ENCODE measurements around the gene PRPF40A. TPM values are rescaled to one million over a fixed set of nuclear protein-coding genes. Genes with fewer than 3 reads are reported as not detected.

PRPF40A gene
- total and polyA plus RNA-seq, 2 of the 13 experiments (the other 11 are each of a cell fraction or from before 2014, with no cell fraction given), result 146 to 207 TPM

DNA sequence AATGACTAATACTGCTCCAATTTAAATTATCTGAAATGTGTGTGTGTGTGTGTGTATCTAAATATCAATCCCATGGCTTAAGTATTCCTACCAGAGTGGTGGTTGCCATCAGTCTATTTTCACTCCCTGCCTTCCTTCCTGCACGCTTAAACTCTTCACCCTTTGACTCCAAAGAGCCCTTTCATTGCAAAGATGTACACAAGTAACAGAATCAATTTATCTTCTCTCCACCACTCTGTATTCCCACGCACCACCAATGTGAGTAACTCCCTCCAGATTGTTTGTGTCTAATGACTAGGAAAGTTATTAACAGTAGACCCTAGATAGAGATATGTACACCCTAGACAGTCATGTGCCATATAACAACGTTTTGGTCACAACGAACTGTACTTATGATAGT is 44.0 kb upstream of the PRPF40A start (continued):
- TF ChIP-seq, protein P1, sequence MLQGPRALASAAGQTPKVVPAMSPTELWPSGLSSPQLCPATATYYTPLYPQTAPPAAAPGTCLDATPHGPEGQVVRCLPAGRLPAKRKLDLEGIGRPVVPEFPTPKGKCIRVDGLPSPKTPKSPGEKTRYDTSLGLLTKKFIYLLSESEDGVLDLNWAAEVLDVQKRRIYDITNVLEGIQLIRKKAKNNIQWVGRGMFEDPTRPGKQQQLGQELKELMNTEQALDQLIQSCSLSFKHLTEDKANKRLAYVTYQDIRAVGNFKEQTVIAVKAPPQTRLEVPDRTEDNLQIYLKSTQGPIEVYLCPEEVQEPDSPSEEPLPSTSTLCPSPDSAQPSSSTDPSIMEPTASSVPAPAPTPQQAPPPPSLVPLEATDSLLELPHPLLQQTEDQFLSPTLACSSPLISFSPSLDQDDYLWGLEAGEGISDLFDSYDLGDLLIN (CRISPR knock-in tag; IDR thresholded peaks at IDR 0.05; ENCODE audit: borderline replicate concordance), result no peak
- no peak for TF ChIP-seq ZSCAN30 (CRISPR knock-in tag; IDR thresholded peaks at IDR 0.05)
- TF ChIP-seq ZNF543 (CRISPR knock-in tag; IDR thresholded peaks at IDR 0.05), result no peak
- no peak for TF ChIP-seq FOXK2 (IDR thresholded peaks at IDR 0.05)
- TF ChIP-seq MTF1 (CRISPR knock-in tag; IDR thresholded peaks at IDR 0.05), result no peak
- TF ChIP-seq, protein P2, sequence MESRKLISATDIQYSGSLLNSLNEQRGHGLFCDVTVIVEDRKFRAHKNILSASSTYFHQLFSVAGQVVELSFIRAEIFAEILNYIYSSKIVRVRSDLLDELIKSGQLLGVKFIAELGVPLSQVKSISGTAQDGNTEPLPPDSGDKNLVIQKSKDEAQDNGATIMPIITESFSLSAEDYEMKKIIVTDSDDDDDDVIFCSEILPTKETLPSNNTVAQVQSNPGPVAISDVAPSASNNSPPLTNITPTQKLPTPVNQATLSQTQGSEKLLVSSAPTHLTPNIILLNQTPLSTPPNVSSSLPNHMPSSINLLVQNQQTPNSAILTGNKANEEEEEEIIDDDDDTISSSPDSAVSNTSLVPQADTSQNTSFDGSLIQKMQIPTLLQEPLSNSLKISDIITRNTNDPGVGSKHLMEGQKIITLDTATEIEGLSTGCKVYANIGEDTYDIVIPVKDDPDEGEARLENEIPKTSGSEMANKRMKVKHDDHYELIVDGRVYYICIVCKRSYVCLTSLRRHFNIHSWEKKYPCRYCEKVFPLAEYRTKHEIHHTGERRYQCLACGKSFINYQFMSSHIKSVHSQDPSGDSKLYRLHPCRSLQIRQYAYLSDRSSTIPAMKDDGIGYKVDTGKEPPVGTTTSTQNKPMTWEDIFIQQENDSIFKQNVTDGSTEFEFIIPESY (CRISPR knock-in tag; IDR thresholded peaks at IDR 0.05), result no peak

DNA sequence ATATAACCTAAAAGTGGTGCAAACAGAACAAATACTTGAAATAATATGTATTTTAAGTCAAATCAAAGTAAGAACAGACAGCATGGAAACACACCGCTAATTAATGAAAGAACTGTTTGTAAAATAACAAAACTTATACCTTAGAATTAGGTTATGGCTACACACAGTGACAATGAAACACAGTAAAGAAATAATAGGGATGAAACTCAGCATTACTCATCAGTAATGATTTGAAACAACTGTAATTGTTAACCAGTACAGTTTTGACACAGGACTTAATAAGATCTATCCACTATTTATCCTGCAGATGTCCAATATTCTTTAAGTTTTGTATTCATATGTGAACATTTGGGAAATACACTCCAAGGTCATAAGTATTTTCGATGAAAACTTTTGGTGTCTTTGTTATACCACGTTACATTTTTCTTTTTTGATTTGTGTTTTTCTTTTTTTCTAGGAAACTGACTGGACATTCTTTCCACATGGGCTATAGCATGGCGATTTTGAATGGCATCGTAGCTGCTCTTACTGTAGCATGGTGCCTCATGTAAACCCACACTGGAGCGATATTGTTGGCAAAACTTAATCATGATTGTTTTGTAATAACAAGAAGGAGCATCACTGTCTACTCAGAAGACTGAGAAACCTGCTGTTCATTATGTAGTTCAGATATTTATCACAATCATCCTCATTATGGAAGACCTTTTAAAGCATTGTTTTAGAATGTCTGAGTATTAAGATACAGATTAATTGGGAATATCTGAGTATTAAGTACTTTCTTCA is 42.2 kb upstream of the PRPF40A start:
- intact Hi-C loops (cut with micrococcal nuclease; ENCODE audit: unreplicated experiment) (no loop called here), in situ Hi-C loops (cut with HindIII; ENCODE audit: extremely low pct_ligation_motif_present, low pct_unique_long_range_greater_than_20kb) (no loop called here)
- POLR2A ChIA-PET, result no interaction called here
- ATAC-seq (no peak), DNase-seq (ENCODE audit: low spot score) (no peak), FAIRE-seq (no peak)
- Histone ChIP-seq H3K36me3 (replicated peaks in 1 of 2; ENCODE audit: control insufficient read depth in 1 of 2, insufficient read depth in 2 of 2, low read length in 2 of 2) (peaks cover 12 to 26% of the 10 kb centered on the region in 2 experiments), H3K27ac (ENCODE audit: extremely low read length, insufficient read depth, low read length) (no peak overlapping the region), H3K4me3 (replicated peaks in 1 of 3; ENCODE audit: insufficient read depth in 1 of 3, low read depth in 2 of 3, low read length in 3 of 3) (no peak overlapping the region), H3K27me3 (ENCODE audit: control insufficient read depth in 1 of 2, insufficient read depth in 2 of 2, low read length in 2 of 2) (no peaks in the 10 kb centered on the region), H4K20me1 (ENCODE audit: insufficient read depth, low read length) (no peaks in the 10 kb centered on the region), H3K4me1 (ENCODE audit: insufficient read depth, low read length) (no peaks in the 10 kb centered on the region), H3K79me2 (ENCODE audit: insufficient read depth, low read length) (no peaks in the 10 kb centered on the region), H3K9ac (ENCODE audit: insufficient read depth, low read depth, low read length) (no peak overlapping the region), H3K4me2 (ENCODE audit: low read depth, low read length) (no peak overlapping the region), H2AFZ (ENCODE audit: low read length) (no peak overlapping the region), H3K9me3 (ENCODE audit: low read length) (no peaks in the 10 kb centered on the region)
- BruUV-seq (replicated peaks), result no TSS peak
- WGBS (ENCODE audit: low lambda C conversion rate), result 97% methylated on average over 6 of the region's 6 CpGs
- CTCF ChIA-PET (ENCODE audit: low intra/inter-chr PET ratio, low total read pairs), result no interaction called here
- no peak for TF ChIP-seq GPN1 (CRISPR knock-in tag; IDR thresholded peaks at IDR 0.05; ENCODE audit: borderline replicate concordance)
- TF ChIP-seq, protein P3, sequence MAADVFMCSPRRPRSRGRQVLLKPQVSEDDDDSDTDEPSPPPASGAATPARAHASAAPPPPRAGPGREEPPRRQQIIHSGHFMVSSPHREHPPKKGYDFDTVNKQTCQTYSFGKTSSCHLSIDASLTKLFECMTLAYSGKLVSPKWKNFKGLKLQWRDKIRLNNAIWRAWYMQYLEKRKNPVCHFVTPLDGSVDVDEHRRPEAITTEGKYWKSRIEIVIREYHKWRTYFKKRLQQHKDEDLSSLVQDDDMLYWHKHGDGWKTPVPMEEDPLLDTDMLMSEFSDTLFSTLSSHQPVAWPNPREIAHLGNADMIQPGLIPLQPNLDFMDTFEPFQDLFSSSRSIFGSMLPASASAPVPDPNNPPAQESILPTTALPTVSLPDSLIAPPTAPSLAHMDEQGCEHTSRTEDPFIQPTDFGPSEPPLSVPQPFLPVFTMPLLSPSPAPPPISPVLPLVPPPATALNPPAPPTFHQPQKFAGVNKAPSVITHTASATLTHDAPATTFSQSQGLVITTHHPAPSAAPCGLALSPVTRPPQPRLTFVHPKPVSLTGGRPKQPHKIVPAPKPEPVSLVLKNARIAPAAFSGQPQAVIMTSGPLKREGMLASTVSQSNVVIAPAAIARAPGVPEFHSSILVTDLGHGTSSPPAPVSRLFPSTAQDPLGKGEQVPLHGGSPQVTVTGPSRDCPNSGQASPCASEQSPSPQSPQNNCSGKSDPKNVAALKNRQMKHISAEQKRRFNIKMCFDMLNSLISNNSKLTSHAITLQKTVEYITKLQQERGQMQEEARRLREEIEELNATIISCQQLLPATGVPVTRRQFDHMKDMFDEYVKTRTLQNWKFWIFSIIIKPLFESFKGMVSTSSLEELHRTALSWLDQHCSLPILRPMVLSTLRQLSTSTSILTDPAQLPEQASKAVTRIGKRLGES (CRISPR knock-in tag; IDR thresholded peaks at IDR 0.05; ENCODE audit: borderline replicate concordance), result no peak
- TF ChIP-seq, protein P4, sequence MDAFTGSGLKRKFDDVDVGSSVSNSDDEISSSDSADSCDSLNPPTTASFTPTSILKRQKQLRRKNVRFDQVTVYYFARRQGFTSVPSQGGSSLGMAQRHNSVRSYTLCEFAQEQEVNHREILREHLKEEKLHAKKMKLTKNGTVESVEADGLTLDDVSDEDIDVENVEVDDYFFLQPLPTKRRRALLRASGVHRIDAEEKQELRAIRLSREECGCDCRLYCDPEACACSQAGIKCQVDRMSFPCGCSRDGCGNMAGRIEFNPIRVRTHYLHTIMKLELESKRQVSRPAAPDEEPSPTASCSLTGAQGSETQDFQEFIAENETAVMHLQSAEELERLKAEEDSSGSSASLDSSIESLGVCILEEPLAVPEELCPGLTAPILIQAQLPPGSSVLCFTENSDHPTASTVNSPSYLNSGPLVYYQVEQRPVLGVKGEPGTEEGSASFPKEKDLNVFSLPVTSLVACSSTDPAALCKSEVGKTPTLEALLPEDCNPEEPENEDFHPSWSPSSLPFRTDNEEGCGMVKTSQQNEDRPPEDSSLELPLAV (CRISPR knock-in tag; conservative IDR thresholded peaks at IDR 0.05; ENCODE audit: low read depth), result no peak
- TF ChIP-seq KLF12 (CRISPR knock-in tag; IDR thresholded peaks at IDR 0.05; ENCODE audit: borderline replicate concordance), result no peak
- TF ChIP-seq ZC3H4 (CRISPR knock-in tag; IDR thresholded peaks at IDR 0.05; ENCODE audit: borderline replicate concordance), result no peak
- TF ChIP-seq KDM3A (CRISPR knock-in tag; IDR thresholded peaks at IDR 0.05; ENCODE audit: low read depth), result no peak
- TF ChIP-seq, protein P5, sequence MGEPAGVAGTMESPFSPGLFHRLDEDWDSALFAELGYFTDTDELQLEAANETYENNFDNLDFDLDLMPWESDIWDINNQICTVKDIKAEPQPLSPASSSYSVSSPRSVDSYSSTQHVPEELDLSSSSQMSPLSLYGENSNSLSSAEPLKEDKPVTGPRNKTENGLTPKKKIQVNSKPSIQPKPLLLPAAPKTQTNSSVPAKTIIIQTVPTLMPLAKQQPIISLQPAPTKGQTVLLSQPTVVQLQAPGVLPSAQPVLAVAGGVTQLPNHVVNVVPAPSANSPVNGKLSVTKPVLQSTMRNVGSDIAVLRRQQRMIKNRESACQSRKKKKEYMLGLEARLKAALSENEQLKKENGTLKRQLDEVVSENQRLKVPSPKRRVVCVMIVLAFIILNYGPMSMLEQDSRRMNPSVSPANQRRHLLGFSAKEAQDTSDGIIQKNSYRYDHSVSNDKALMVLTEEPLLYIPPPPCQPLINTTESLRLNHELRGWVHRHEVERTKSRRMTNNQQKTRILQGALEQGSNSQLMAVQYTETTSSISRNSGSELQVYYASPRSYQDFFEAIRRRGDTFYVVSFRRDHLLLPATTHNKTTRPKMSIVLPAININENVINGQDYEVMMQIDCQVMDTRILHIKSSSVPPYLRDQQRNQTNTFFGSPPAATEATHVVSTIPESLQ (CRISPR knock-in tag; conservative IDR thresholded peaks at IDR 0.05), result no peak

All from HepG2 (cell line).